ENCODE results near the gene POC1B.

Gene POC1B

GRCh38 chr12:89497005-89497404 is 28.8 kb downstream of the POC1B start:
- no peak for DNase-seq (ENCODE audit: low read depth)

DNA sequence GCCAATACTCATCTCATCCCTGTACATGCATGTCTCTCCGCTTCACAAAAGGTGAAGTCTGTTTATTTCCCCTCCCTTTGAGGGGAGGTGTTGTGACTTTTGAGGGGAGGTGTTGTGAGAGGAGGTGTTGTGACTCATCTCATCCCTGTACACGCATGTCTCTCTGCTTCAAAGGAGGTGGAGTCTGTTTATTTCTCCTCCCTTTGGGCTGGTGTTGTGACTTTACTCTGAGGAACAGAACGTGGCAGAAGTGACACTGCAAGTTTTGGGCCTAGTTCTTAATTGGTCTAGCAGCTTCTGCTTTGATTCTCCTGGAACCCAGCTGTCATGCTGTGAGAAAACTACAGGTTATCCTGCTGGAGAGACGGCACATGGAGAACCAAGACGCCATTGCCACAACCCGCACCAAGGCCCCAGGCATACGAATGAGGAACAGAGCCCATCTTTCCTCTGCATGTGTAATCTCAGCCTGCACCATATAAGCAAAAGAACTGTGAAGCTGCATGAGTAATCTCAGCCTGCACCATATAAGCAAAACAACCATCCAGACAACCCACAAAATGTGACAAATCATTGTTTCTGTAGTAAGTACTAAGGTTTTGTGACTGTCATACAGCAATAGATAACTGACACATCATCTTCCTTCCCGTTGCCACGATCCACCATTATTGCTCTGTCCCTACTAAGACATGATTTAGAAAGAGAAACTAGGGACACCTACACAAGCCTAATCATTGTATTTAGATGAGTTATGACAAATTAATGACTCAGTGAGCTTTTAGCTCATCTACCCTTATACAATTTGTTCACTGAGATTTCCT is 31.2 kb downstream of the POC1B start:
- DNase-seq (ENCODE audit: low read depth), result no peak

GRCh38 chr12:89493670-89494302 is 32.1 kb downstream of the POC1B start:
- no peak for DNase-seq (ENCODE audit: low read depth)

DNA sequence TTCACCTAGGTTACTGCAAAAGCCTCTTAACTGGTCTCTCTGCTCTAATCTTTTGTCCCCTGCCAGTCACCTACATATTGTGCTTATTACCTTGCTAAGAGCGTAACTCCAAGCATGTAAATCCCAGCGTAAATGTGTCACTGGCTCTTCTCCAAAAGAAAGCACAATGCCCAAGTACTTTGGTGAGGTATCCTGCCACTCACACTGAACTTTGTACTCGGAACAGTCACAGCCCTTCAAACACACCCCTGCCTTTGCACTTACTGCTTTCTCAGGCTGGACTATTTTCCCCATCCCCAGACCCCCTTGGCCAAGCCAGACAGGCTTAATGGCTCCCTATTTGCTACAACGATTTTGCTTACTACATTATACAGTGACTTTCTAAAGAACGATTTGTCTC is 33.0 kb downstream of the POC1B start:
- no peak for DNase-seq (ENCODE audit: low read depth)

- DNase-seq (ENCODE audit: low read depth), result no peak
Measured at GRCh38 chr12:89490922-89491321, 34.9 kb downstream of the POC1B start.

GRCh38 chr12:89486264-89486663 is 39.6 kb downstream of the POC1B start:
- no peak for DNase-seq (ENCODE audit: low read depth)

- no peak for DNase-seq (ENCODE audit: low read depth)
Measured at GRCh38 chr12:89484470-89484869, 41.4 kb downstream of the POC1B start.

GRCh38 chr12:89481213-89481914 is 44.5 kb downstream of the POC1B start:
- DNase-seq (ENCODE audit: low read depth), result no peak

DNA sequence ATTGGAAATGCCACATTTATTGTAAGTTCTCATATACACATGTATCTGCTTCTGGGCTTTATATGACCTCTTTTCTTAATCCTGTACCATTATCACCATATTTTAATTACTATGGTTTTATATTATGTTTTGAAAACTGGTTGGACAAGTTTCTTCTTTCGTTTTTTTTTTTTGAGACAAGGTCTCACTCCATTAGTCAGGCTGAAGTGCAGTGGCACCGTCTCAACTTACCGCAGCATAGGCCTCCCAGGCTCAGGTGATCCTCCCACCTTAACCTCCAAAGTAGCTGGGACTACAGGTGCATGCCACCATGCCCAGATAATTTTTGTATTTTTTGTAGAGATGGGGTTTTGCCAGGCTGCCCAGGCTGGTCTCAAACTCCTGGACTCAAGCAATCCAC is 45.9 kb downstream of the POC1B start:
- DNase-seq (ENCODE audit: low read depth), result no peak

- DNase-seq (ENCODE audit: low read depth), result no peak
Measured at GRCh38 chr12:89477633-89478279, 48.1 kb downstream of the POC1B start.

DNA sequence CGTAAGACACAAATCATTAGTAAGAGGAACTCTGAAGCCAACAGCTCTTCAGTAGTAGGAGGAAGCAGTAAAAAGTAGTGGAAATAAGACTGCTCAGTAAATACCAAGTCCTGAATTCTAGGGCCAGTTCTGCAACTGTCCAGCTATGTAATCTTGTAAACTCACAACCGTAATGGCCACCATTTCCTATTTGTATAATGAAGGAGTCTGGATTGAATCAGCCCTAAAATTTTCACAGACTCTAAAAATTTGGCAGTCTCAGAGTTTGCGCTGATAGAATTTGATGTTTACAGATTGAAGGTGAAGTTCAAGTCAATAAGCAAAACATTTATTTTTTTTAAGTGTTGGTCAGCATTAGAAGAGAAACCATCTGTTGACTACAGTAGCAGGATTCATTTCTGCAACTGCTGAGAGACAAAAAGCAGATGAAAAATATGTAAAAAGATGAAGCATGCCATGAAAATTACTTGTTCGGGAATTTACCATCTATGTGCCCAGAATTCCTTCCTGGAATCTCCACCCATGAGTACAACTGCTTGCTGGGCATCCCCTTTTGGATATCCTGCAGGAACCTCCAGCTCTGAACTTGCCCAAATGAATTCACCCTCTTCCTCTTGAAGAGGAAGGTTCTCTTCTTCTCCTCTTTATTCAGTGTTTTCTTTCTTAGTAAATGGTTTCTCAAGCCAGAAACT is 48.8 kb downstream of the POC1B start:
- no peak for DNase-seq (ENCODE audit: low read depth)

DNA sequence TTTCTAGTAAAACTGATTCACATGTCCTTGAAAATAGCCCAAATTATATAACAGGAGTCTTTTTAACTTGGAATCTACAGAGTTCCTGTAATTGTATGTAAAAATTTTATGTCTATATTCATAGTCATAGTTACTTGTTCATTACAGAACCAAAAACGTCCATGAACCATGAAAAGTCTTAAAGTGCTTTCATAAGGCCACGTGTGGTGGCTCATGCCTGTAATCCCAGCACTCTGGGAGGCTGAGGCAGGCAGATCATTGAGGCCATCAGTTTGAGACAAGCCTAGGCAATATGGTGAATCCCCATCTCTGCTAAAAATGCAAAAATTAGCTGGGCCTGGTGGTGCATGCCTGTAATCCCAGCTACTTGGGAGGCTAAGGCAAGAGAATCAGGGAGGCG is 49.6 kb downstream of the POC1B start:
- no peak for DNase-seq (ENCODE audit: low read depth)

DNA sequence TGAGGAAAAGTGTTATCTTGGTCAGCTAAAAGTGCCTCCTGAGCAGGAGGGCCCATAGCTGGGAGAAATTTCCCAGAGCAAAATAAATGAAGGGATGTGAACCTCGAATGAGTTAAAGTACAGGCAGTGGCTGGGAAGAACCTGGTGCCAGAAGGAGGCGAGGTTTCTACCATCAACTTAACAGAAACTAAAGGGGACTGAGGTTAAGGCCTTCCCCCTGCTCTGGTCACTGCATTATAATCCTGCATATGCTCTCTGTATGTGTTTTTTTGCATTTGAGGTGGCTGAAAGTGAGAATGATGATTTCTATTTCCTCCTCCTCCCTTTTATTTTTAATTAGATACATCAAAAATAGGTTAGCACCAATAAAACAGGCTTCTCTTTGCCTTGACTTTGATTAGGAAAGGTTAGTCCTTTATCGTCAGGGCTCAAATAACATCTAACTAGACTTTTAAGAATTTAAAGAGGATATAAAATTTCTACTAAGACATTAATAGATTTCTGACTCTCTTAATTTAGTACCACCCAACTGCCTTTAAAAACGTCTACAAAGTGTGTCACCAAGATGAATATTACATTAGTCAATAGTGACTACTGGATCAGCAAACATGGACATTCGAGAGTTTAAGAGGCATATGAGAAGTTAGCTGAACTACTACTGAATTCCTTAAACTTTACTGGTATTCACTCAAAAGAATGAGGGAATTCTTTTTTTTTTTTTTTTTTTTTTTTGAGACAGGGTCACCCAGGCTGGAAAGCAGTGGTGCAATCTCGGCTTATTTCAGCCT is 50.5 kb downstream of the POC1B start:
- DNase-seq (ENCODE audit: low read depth), result no peak

DNA sequence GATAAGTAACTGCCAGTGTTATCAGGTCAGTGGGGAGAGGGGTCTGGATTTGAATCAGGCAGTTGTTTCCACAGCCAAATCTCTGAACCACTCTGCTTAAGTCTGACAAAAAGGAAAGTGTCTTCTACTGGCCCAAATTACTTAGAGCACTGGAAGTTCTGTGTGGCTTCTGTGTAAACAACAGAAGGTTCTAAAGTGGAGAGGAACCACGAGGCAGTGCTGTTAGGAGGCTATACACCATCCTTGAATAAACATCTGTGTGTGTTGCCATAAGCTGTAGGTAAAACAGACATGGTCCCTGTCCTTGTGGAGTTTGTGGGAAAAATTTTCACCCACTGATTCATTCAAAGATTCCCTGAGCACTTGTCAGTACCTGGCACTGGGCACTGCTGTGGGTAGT is 51.2 kb downstream of the POC1B start:
- DNase-seq (ENCODE audit: low read depth), result no peak

- no peak for DNase-seq (ENCODE audit: low read depth)
Measured at GRCh38 chr12:89472508-89472907, 53.3 kb downstream of the POC1B start.

DNA sequence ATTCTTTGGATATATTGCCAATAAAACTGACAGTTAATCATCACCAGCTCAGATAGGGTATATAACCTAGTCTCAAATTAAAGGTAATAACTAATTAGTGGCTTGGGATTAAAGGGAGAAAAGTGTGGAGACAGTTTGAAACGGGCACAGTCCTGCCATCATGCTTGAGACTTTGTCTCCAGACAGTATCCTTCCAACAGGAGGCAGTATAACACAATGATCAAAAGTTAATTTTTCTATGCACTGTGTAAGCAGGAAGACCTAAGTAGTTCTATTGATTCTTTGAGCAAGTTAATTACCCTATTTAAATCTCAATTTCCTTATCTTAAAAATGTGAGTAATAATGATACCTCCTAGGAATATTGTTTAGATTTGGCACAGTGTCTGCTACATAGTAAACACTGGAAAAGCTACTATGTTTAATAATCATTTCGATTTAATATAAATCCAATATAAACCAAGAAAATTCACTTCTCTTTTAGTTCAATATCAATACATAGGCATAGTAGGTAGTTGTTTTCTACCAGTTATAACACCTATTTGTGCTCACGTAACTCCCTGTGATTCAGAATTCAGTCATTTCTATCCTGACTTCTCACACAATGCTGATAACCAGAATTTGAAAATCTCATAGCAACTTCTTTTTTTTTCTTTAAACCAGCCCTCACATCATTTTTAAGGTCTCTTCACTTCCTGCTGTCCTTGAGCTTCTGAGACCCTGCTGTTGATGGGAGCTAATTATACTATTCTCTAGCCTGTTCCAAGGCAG is 54.9 kb downstream of the POC1B start:
- DNase-seq (ENCODE audit: low read depth), result no peak

- DNase-seq (ENCODE audit: low read depth), result no peak
Measured at GRCh38 chr12:89469361-89469760, 56.5 kb downstream of the POC1B start.

GRCh38 chr12:89468648-89469326 is 57.1 kb downstream of the POC1B start:
- no peak for DNase-seq (ENCODE audit: low read depth)

DNA sequence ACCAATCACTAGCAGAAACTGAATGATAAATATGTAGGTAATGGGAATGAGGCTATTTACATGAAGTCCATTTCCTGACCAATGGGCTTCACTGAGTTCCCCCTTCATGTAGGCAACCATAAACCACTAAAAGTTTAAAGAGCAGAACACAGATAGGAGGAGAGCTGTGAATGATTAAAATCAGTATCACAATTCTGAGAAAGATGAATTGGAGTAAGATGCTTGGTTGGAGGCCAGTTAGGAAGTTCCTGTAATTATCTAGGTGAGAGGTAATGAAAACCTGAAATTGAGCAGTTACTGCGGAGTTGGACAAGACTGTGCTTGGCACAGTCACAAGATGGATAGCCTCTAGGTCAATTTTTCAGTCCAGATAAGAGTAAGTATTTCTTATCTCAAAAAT is 57.8 kb downstream of the POC1B start:
- DNase-seq (ENCODE audit: low read depth), result no peak
